Muscle layer of colon (tissue), 2 donors: ENCODE measurements around the gene SLC35F1.

Experiments
- H3K27ac ChIP-seq: one replicate; pipeline ENCODE4 v1.7.0; 2013; ENCODE audit warnings: low read depth, mild to moderate bottlenecking, low read length, moderate library complexity
- H3K27me3 ChIP-seq, 2 donors: one replicate each; pipeline ENCODE4 v1.7.0; 2013; ENCODE audit warnings: low read length in 2 of 2, mild to moderate bottlenecking in 2 of 2; ENCODE audit not compliant: insufficient read depth in 2 of 2, control insufficient read depth in 1 of 2
- H3K36me3 ChIP-seq: one replicate; pipeline ENCODE4 v1.7.0; 2013; ENCODE audit warnings: mild to moderate bottlenecking, low read length; ENCODE audit not compliant: insufficient read depth
- H3K4me1 ChIP-seq: one replicate; pipeline ENCODE4 v1.7.0; 2013; ENCODE audit warnings: mild to moderate bottlenecking, low read length; ENCODE audit not compliant: insufficient read depth
- H3K4me3 ChIP-seq, 2 donors: one replicate each; pipeline ENCODE4 v1.7.0; 2013; ENCODE audit warnings: low read length in 2 of 2, low read depth in 1 of 2, mild to moderate bottlenecking in 1 of 2, moderate library complexity in 1 of 2
- H3K9ac ChIP-seq: one replicate; pipeline ENCODE4 v1.7.0; 2013; ENCODE audit warnings: low read length
- H3K9me3 ChIP-seq: one replicate; pipeline ENCODE4 v1.7.0; 2013; ENCODE audit warnings: mild to moderate bottlenecking, low read length
- donor health status: abdominal sarcoma.
- donor health status: Adenocarcinoma of cecum.

The SLC35F1 gene

GRCh38 chr6:118284736-118285360, 377.8 kb downstream of the SLC35F1 start:
- no peaks in the 10 kb centered on the region for H3K36me3 ChIP-seq
- H3K4me3 ChIP-seq, result no peak overlapping the region
- H3K9me3 ChIP-seq, result no peaks in the 10 kb centered on the region
- no peaks in the 10 kb centered on the region for H3K27me3 ChIP-seq
- H3K4me1 ChIP-seq, result peaks cover 14% of the 10 kb centered on the region
- H3K9ac ChIP-seq, result no peak overlapping the region
- H3K27ac ChIP-seq, result no peak overlapping the region

GRCh38 chr6:118285791-118286190, 378.7 kb downstream of the SLC35F1 start:
- H3K9me3 ChIP-seq, result no peaks in the 10 kb centered on the region
- H3K4me1 ChIP-seq, result peaks cover 14% of the 10 kb centered on the region
- H3K27me3 ChIP-seq, result no peaks in the 10 kb centered on the region
- H3K4me3 ChIP-seq, result no peak overlapping the region
- H3K27ac ChIP-seq, result no peak overlapping the region
- H3K36me3 ChIP-seq, result no peaks in the 10 kb centered on the region
- no peak overlapping the region for H3K9ac ChIP-seq

- Histone ChIP-seq H3K4me1 (peaks cover 29% of the 10 kb centered on the region), H3K27ac (no peak overlapping the region), H3K4me3 (no peak overlapping the region), H3K36me3 (no peaks in the 10 kb centered on the region), H3K9ac (no peak overlapping the region), H3K9me3 (no peaks in the 10 kb centered on the region), H3K27me3 (no peaks in the 10 kb centered on the region)
Observed at GRCh38 chr6:118288355-118289124, 381.5 kb downstream of the SLC35F1 start.

- H3K27ac ChIP-seq, result peak overlapping the region; percentile 56
- peaks cover 43% of the 10 kb centered on the region for H3K4me1 ChIP-seq
- no peaks in the 10 kb centered on the region for H3K27me3 ChIP-seq
- H3K4me3 ChIP-seq, result no peak overlapping the region
- no peaks in the 10 kb centered on the region for H3K36me3 ChIP-seq
- no peaks in the 10 kb centered on the region for H3K9me3 ChIP-seq
- no peak overlapping the region for H3K9ac ChIP-seq
Observed at GRCh38 chr6:118292558-118292957, 385.5 kb downstream of the SLC35F1 start.

GRCh38 chr6:118294906-118295305, 387.8 kb downstream of the SLC35F1 start:
- H3K4me3 ChIP-seq, result no peak overlapping the region
- no peaks in the 10 kb centered on the region for H3K36me3 ChIP-seq
- H3K27me3 ChIP-seq, result no peaks in the 10 kb centered on the region
- no peaks in the 10 kb centered on the region for H3K9me3 ChIP-seq
- H3K4me1 ChIP-seq, result peaks cover 65% of the 10 kb centered on the region
- H3K9ac ChIP-seq, result no peak overlapping the region
- peak overlapping the region; percentile 54 for H3K27ac ChIP-seq

GRCh38 chr6:118295336-118295735, 388.3 kb downstream of the SLC35F1 start:
- Histone ChIP-seq H3K4me3 (no peak overlapping the region), H3K27me3 (no peaks in the 10 kb centered on the region), H3K27ac (peak overlapping the region; percentile 54), H3K9ac (no peak overlapping the region), H3K36me3 (no peaks in the 10 kb centered on the region), H3K4me1 (peaks cover 69% of the 10 kb centered on the region), H3K9me3 (no peaks in the 10 kb centered on the region)

GRCh38 chr6:118296129-118296901, 389.3 kb downstream of the SLC35F1 start:
- no peak overlapping the region for H3K9ac ChIP-seq
- H3K27me3 ChIP-seq, result no peaks in the 10 kb centered on the region
- no peaks in the 10 kb centered on the region for H3K36me3 ChIP-seq
- H3K4me1 ChIP-seq, result peaks cover 70% of the 10 kb centered on the region
- no peak overlapping the region for H3K4me3 ChIP-seq
- H3K27ac ChIP-seq, result peak overlapping the region; percentile 79
- H3K9me3 ChIP-seq, result no peaks in the 10 kb centered on the region

- Histone ChIP-seq H3K27ac (peak overlapping the region; percentile 10), H3K4me1 (peaks cover 61% of the 10 kb centered on the region), H3K9me3 (no peaks in the 10 kb centered on the region)
Observed at GRCh38 chr6:118297821-118298220, 390.8 kb downstream of the SLC35F1 start.

GRCh38 chr6:118298476-118299427, 391.7 kb downstream of the SLC35F1 start:
- Histone ChIP-seq H3K9ac (no peak overlapping the region), H3K27ac (peak overlapping the region; percentile 29), H3K4me1 (peaks cover 59% of the 10 kb centered on the region), H3K4me3 (no peak overlapping the region), H3K9me3 (no peaks in the 10 kb centered on the region), H3K36me3 (no peaks in the 10 kb centered on the region), H3K27me3 (no peaks in the 10 kb centered on the region)

More at GRCh38 chr6:118297821-118298220, 390.8 kb downstream of the SLC35F1 start:
- no peaks in the 10 kb centered on the region for H3K36me3 ChIP-seq
- no peak overlapping the region for H3K9ac ChIP-seq
- H3K27me3 ChIP-seq, result no peaks in the 10 kb centered on the region
- no peak overlapping the region for H3K4me3 ChIP-seq

- Histone ChIP-seq H3K36me3 (no peaks in the 10 kb centered on the region), H3K9ac (no peak overlapping the region), H3K9me3 (no peaks in the 10 kb centered on the region), H3K4me3 (no peak overlapping the region), H3K4me1 (peaks cover 59% of the 10 kb centered on the region), H3K27ac (peak overlapping the region; percentile 29), H3K27me3 (no peaks in the 10 kb centered on the region)
Observed at GRCh38 chr6:118299457-118299856, 392.4 kb downstream of the SLC35F1 start.
